H1 (cell line): Measurements from ENCODE around the gene ERC1. TPM values are rescaled to one million over a fixed set of nuclear protein-coding genes. Genes with fewer than 3 reads are reported as not detected.

Experiments used
- CTBP2 ChIP-seq: IDR thresholded peaks from 2 replicates; pipeline ENCODE4 v1.7.0; 2011; ENCODE audit warnings: borderline replicate concordance, mild to moderate bottlenecking, moderate library complexity, mixed read lengths, low read length; ENCODE audit not compliant: insufficient read depth, insufficient read length
- SP1 ChIP-seq: IDR thresholded peaks from 2 replicates; pipeline ENCODE4 v1.6.1; 2011; ENCODE audit warnings: low read depth, low read length
- polyA plus RNA-seq, 7 experiments: library from polyadenylated mRNA; depleted of rRNA in 3 of 7; stranded (reverse) in 5 of 7; unstranded in 2 of 7; fragments of >200 nt in 5 of 7; fragments of 200-250 nt in 2 of 7; gene quantifications; 1 replicate in 5 of 7; 2 replicates in 1 of 7; 4 replicates in 1 of 7; pipeline versions ENCODE4 v1.2.1 to v1.2.3, GENCODE V29; 2011 to 2013; ENCODE audit warnings: missing spikeins in 2 of 7, mixed read lengths in 2 of 7
- total RNA-seq: library from RNA; stranded (reverse); fragmentation: NEBNext Ultra II Directional; extraction: Animal tissue kit (Norgen Biotek cat#: 25700); gene quantifications from 2 replicates; pipeline ENCODE4 v1.2.1, GENCODE V29; 2021
- TF ChIP-seq, protein P1 (sequence below): fragments of 300-600 bp; sonication (generic); IDR thresholded peaks from 2 replicates; pipeline ENCODE4 v1.7.1; 2012; ENCODE audit warnings: low read length, moderate library complexity, mild to moderate bottlenecking, inconsistent platforms; ENCODE audit not compliant: insufficient replicate concordance

The ERC1 gene
- total and polyA plus RNA-seq, 2 of the 8 experiments (the other 6 are each of a cell fraction or from before 2014, with no cell fraction given) = 7.8 to 45.7 TPM

DNA sequence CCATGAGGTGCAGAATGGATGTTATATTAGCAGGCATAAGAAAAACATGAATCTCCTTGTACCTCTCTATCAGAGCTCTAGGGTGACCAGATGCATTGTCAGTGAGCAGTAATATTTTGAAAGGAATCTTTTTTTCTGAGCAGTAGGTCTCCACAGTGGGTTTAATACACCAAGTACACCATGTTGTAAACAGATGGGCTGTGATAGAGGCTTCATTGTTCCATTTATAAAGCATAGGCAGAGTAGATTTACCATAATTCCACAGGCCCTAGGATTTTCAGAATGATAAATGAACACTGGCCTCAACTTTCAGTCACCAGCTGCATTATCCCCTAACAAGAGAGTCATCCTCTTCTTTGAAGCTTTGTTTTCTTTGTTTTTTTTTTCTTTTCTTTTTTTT, 185.2 kb downstream of the ERC1 start (continued):
- TF ChIP-seq, protein P1, sequence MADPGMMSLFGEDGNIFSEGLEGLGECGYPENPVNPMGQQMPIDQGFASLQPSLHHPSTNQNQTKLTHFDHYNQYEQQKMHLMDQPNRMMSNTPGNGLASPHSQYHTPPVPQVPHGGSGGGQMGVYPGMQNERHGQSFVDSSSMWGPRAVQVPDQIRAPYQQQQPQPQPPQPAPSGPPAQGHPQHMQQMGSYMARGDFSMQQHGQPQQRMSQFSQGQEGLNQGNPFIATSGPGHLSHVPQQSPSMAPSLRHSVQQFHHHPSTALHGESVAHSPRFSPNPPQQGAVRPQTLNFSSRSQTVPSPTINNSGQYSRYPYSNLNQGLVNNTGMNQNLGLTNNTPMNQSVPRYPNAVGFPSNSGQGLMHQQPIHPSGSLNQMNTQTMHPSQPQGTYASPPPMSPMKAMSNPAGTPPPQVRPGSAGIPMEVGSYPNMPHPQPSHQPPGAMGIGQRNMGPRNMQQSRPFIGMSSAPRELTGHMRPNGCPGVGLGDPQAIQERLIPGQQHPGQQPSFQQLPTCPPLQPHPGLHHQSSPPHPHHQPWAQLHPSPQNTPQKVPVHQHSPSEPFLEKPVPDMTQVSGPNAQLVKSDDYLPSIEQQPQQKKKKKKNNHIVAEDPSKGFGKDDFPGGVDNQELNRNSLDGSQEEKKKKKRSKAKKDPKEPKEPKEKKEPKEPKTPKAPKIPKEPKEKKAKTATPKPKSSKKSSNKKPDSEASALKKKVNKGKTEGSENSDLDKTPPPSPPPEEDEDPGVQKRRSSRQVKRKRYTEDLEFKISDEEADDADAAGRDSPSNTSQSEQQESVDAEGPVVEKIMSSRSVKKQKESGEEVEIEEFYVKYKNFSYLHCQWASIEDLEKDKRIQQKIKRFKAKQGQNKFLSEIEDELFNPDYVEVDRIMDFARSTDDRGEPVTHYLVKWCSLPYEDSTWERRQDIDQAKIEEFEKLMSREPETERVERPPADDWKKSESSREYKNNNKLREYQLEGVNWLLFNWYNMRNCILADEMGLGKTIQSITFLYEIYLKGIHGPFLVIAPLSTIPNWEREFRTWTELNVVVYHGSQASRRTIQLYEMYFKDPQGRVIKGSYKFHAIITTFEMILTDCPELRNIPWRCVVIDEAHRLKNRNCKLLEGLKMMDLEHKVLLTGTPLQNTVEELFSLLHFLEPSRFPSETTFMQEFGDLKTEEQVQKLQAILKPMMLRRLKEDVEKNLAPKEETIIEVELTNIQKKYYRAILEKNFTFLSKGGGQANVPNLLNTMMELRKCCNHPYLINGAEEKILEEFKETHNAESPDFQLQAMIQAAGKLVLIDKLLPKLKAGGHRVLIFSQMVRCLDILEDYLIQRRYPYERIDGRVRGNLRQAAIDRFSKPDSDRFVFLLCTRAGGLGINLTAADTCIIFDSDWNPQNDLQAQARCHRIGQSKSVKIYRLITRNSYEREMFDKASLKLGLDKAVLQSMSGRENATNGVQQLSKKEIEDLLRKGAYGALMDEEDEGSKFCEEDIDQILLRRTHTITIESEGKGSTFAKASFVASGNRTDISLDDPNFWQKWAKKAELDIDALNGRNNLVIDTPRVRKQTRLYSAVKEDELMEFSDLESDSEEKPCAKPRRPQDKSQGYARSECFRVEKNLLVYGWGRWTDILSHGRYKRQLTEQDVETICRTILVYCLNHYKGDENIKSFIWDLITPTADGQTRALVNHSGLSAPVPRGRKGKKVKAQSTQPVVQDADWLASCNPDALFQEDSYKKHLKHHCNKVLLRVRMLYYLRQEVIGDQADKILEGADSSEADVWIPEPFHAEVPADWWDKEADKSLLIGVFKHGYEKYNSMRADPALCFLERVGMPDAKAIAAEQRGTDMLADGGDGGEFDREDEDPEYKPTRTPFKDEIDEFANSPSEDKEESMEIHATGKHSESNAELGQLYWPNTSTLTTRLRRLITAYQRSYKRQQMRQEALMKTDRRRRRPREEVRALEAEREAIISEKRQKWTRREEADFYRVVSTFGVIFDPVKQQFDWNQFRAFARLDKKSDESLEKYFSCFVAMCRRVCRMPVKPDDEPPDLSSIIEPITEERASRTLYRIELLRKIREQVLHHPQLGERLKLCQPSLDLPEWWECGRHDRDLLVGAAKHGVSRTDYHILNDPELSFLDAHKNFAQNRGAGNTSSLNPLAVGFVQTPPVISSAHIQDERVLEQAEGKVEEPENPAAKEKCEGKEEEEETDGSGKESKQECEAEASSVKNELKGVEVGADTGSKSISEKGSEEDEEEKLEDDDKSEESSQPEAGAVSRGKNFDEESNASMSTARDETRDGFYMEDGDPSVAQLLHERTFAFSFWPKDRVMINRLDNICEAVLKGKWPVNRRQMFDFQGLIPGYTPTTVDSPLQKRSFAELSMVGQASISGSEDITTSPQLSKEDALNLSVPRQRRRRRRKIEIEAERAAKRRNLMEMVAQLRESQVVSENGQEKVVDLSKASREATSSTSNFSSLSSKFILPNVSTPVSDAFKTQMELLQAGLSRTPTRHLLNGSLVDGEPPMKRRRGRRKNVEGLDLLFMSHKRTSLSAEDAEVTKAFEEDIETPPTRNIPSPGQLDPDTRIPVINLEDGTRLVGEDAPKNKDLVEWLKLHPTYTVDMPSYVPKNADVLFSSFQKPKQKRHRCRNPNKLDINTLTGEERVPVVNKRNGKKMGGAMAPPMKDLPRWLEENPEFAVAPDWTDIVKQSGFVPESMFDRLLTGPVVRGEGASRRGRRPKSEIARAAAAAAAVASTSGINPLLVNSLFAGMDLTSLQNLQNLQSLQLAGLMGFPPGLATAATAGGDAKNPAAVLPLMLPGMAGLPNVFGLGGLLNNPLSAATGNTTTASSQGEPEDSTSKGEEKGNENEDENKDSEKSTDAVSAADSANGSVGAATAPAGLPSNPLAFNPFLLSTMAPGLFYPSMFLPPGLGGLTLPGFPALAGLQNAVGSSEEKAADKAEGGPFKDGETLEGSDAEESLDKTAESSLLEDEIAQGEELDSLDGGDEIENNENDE = no peak
- TF ChIP-seq SP1 (no peak), CTBP2 (no peak)
